ENCODE results near the gene RNF114.
"Not testable (repeated sequence)": the region's sequence is repeated elsewhere in the genome, so short reads cannot be mapped to it uniquely, and the experiment has no call there.

The RNF114 gene

DNA sequence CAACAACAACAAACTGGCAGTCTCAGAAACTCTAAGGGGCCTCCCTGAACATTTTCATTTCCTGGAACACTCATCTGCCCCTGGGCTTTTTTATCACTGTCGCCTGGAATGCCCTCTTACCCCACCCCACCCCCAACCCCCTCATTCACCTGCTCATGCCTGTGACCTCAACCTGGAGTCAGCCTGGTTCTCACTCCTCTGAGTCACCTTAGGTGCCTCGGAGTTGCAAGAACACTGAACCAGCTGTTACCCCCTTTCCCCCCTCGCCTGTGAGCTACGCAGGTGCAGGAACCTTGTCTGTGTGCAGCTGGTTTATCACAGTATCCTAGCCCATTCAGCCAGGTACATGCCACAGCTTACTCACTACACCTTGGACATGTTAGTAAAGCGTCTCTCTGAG is 33.7 kb downstream of the RNF114 start:
- Histone ChIP-seq H3K27me3 (replicated peaks) (no peaks in the 10 kb centered on the region), H3K36me3 (replicated peaks) (no peaks in the 10 kb centered on the region), H3K27ac (no peak overlapping the region), H3K4me3 (ENCODE audit: low read depth, low read length) (no peak overlapping the region)
- no peak for DNase-seq
- in situ Hi-C loops (cut with HindIII; ENCODE audit: low pct_ligation_motif_present, low sequenced_read_pairs), result no loop called here
- TF ChIP-seq, protein P1, sequence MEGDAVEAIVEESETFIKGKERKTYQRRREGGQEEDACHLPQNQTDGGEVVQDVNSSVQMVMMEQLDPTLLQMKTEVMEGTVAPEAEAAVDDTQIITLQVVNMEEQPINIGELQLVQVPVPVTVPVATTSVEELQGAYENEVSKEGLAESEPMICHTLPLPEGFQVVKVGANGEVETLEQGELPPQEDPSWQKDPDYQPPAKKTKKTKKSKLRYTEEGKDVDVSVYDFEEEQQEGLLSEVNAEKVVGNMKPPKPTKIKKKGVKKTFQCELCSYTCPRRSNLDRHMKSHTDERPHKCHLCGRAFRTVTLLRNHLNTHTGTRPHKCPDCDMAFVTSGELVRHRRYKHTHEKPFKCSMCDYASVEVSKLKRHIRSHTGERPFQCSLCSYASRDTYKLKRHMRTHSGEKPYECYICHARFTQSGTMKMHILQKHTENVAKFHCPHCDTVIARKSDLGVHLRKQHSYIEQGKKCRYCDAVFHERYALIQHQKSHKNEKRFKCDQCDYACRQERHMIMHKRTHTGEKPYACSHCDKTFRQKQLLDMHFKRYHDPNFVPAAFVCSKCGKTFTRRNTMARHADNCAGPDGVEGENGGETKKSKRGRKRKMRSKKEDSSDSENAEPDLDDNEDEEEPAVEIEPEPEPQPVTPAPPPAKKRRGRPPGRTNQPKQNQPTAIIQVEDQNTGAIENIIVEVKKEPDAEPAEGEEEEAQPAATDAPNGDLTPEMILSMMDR (IDR thresholded peaks at IDR 0.05; ENCODE audit: low read depth, low read length, missing control alignments), result no peak

DNA sequence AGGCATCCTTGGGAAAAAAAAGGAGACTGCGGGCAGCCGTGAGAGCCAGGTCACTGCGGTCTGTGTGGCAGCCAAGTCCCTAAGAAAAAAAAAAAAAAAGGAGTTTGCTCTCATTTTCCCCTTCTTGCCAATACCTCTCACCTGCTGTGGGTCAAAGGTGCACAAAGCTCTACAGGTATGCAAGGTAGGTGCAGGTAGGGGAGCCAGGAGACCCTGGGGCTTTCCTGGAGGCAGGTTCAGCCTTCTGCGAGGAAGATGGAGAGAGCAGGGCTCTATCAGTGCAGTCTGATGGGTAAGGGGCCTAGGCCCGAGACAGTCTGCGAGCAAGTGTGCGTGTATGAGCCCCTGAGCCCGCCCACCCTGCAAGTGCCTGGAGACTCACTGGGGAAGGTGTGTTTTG is 34.3 kb downstream of the RNF114 start:
- no peaks in the 10 kb centered on the region for H3K27me3 ChIP-seq (replicated peaks)
- TF ChIP-seq, protein P1 (IDR thresholded peaks at IDR 0.05; ENCODE audit: low read depth, low read length, missing control alignments), result no peak
- in situ Hi-C loops (cut with HindIII; ENCODE audit: low pct_ligation_motif_present, low sequenced_read_pairs), result no loop called here

DNA sequence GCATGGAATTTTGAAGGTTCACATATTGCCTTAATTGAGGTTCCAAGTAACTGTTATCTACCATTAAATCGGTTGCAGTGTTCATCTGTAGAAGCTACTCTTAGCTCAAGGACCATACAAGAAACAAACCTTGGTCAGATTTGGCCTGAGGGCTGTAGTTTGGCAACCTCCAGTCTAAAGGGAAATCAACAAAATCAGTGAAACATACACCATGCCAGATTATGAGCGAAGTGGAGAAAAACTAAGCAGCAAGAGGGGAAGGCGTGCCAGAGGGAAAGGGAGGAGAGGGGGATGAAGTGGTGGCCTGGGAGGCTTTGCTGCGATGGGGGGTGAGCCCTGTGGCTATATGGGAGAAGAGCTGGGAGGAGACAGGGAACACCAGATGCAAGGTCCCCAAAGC is 37.8 kb downstream of the RNF114 start:
- Histone ChIP-seq H3K4me3 (ENCODE audit: low read depth, low read length) (no peak overlapping the region), H3K36me3 (replicated peaks) (no peaks in the 10 kb centered on the region), H3K27me3 (replicated peaks) (no peaks in the 10 kb centered on the region), H3K27ac (no peak overlapping the region)
- DNase-seq, result no peak
- TF ChIP-seq, protein P1 (IDR thresholded peaks at IDR 0.05; ENCODE audit: low read depth, low read length, missing control alignments), result no peak
- in situ Hi-C loops (cut with HindIII; ENCODE audit: low pct_ligation_motif_present, low sequenced_read_pairs), result no loop called here

More for the DNA sequence above, 34.3 kb downstream of the RNF114 start:
- Histone ChIP-seq H3K27ac (no peak overlapping the region), H3K36me3 (replicated peaks) (no peaks in the 10 kb centered on the region), H3K4me3 (ENCODE audit: low read depth, low read length) (no peak overlapping the region)
- no peak for DNase-seq

DNA sequence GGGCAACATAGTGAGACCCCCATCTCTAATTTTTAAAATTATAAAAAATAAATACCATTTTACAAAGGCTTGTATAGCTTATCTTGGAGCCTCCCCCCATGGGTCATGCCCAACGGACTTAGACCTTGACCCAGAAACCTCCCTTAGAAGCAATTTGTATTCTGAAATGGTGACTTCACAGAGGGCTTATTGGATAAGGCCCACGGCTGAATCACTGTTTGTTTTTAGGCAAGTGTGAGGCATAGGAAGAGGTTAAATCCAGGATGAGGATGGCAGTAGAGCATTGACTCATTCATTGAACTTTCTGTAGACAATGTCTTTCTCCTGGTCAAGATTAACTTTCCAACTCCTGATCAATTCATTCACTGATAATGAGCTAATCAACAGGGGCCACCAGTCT is 40.3 kb downstream of the RNF114 start:
- in situ Hi-C loops (cut with HindIII; ENCODE audit: low pct_ligation_motif_present, low sequenced_read_pairs), result no loop called here
- DNase-seq, result no peak
- no peaks in the 10 kb centered on the region for H3K27me3 ChIP-seq (replicated peaks)
- no peaks in the 10 kb centered on the region for H3K36me3 ChIP-seq (replicated peaks)
- no peak overlapping the region for H3K27ac ChIP-seq
- TF ChIP-seq, protein P1 (IDR thresholded peaks at IDR 0.05; ENCODE audit: low read depth, low read length, missing control alignments), result no peak
- H3K4me3 ChIP-seq (ENCODE audit: low read depth, low read length), result no peak overlapping the region

DNA sequence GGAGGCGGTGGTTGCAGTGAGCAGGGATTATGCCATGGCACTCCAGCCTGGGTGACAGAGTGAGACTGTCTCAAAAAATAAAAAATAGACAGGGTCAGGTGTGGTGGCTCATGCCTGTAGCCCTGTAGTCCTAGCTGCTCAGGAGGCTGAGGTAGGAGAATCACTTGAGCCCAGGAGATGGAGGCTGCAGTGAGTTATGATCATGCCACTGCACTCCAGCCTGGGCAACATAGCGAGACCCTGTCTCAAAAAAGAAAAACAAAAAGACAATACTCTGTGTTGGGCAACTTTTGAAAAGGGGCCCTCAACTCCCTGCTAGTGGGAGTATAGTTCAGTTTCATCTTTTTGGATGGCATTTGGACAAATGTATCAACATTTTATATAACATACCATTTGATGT is 41.5 kb downstream of the RNF114 start:
- H3K36me3 ChIP-seq (replicated peaks); DNase-seq; H3K27me3 ChIP-seq (replicated peaks); in situ Hi-C loops (cut with HindIII; ENCODE audit: low pct_ligation_motif_present, low sequenced_read_pairs); H3K27ac ChIP-seq; H3K4me3 ChIP-seq (ENCODE audit: low read depth, low read length): not testable (repeated sequence)

DNA sequence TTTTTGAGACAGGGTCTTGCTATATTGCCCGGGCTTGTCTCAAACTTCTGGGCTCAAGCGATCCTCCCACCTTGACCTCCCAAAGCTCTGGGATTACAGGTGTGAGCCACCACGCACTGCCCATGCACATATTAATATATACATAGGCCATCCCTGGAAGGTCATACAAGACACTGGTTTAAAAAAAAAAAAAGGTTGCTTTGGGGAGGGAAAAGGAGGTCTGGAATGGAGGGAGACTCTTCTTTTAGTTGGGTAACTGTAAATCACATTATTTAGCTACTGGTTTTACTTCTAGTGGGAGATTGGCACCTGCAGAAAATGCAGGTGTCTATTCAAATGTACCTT is 42.5 kb downstream of the RNF114 start:
- Histone ChIP-seq H3K36me3 (replicated peaks) (no peaks in the 10 kb centered on the region), H3K4me3 (ENCODE audit: low read depth, low read length) (no peak overlapping the region), H3K27ac (no peak overlapping the region), H3K27me3 (replicated peaks) (no peaks in the 10 kb centered on the region)
- TF ChIP-seq, protein P1 (IDR thresholded peaks at IDR 0.05; ENCODE audit: low read depth, low read length, missing control alignments), result no peak
- in situ Hi-C loops (cut with HindIII; ENCODE audit: low pct_ligation_motif_present, low sequenced_read_pairs), result no loop called here
- no peak for DNase-seq
